CD4-positive, alpha-beta T cell (primary cell): ENCODE measurements around the gene KIF11. TPM values are rescaled to one million over a fixed set of nuclear protein-coding genes. Genes with fewer than 3 reads are reported as not detected.
"Not testable (repeated sequence)": the region's sequence is repeated elsewhere in the genome, so short reads cannot be mapped to it uniquely, and the experiment has no call there.

Experiments
- ATAC-seq: fragments of 200-7000 bp; cut with Tn5 transposase; one replicate; pipeline ENCODE4 v1.10.0; 2022; ENCODE audit warnings: mild to moderate bottlenecking; ENCODE audit not compliant: poor library complexity
- CTCF ChIA-PET: fragments of 350-600 bp; sonication (Branson Sonifier 250); formaldehyde crosslinking; loops from one replicate; lab custom pipeline; 2021; ENCODE audit warnings: antibody characterized with exemption, inconsistent platforms; lab: Charles Lee
- POLR2A ChIA-PET: fragments of 350-600 bp; sonication (Branson Sonifier 250); formaldehyde crosslinking; loops from one replicate; lab custom pipeline; 2021; ENCODE audit warnings: antibody characterized with exemption, inconsistent platforms; lab: Charles Lee
- DNase-seq, 14 experiments: peaks; one replicate each; pipeline ENCODE4 v3.0.0-alpha.2; 2013 to 2020; ENCODE audit warnings: mixed read lengths in 2 of 14
- H3K27ac ChIP-seq, 2 donors: one replicate each; pipeline versions ENCODE4 v1.5.1 to v1.7.0; 2013; ENCODE audit warnings: low read length in 2 of 2, low read depth in 1 of 2, mild to moderate bottlenecking in 1 of 2
- H3K27me3 ChIP-seq, 2 experiments: 1 replicate in 1 of 2; 2 replicates in 1 of 2; pipeline versions ENCODE4 v1.6.1 to v1.7.0; 2013; ENCODE audit warnings: low read length in 2 of 2, control low read depth in 1 of 2, mild to moderate bottlenecking in 1 of 2, moderate library complexity in 1 of 2; ENCODE audit not compliant: insufficient read depth in 2 of 2, control insufficient read depth in 1 of 2
- H3K36me3 ChIP-seq: one replicate; pipeline ENCODE4 v1.6.1; 2013; ENCODE audit warnings: low read length, control low read depth; ENCODE audit not compliant: insufficient read depth
- H3K4me1 ChIP-seq: one replicate; pipeline ENCODE4 v1.6.1; 2013; ENCODE audit warnings: low read length, control low read depth; ENCODE audit not compliant: insufficient read depth
- H3K4me3 ChIP-seq: one replicate; pipeline ENCODE4 v1.5.1; 2013; ENCODE audit warnings: mild to moderate bottlenecking, low read length, moderate library complexity
- H3K9me3 ChIP-seq, 2 experiments: 1 replicate in 1 of 2; 2 replicates in 1 of 2; pipeline versions ENCODE4 v1.6.1 to v1.7.0; 2013; ENCODE audit warnings: low read length in 2 of 2, mild to moderate bottlenecking in 2 of 2, control low read depth in 1 of 2, moderate library complexity in 1 of 2; ENCODE audit not compliant: control insufficient read depth in 1 of 2, insufficient read depth in 1 of 2
- H3K27ac Mint-ChIP-seq: one replicate; pipeline ENCODE4 v1.8.0; 2020; ENCODE audit warnings: mixed read lengths
- H3K27me3 Mint-ChIP-seq: one replicate; pipeline ENCODE4 v1.8.0; 2021; ENCODE audit warnings: mixed read lengths
- H3K36me3 Mint-ChIP-seq: one replicate; pipeline ENCODE4 v1.8.0; 2021; ENCODE audit warnings: low read depth, mixed read lengths
- H3K4me1 Mint-ChIP-seq: one replicate; pipeline ENCODE4 v1.8.0; 2021; ENCODE audit warnings: low read depth, mixed read lengths
- H3K4me3 Mint-ChIP-seq: one replicate; pipeline ENCODE4 v1.8.0; 2020; ENCODE audit warnings: mild to moderate bottlenecking, mixed read lengths
- H3K9me3 Mint-ChIP-seq: one replicate; pipeline ENCODE4 v1.8.0; 2020; ENCODE audit warnings: mixed read lengths
- intact Hi-C, 2 experiments: fragments of 100-400 bp; cut with DNase I in 1 of 2; cut with micrococcal nuclease in 1 of 2; formaldehyde crosslinking; loops; one replicate each; pipeline versions ENCODE4 v1.15.1 to v1.9.0; 2023 to 2025; cut with DNase I, micrococcal nuclease
- total RNA-seq, 174 experiments: library from RNA in 2 of 174; stranded (reverse) in 2 of 174; gene quantifications; one replicate each; pipeline ENCODE4 v1.2.3 and lab custom pipeline; 2021 to 2026
- TF ChIP-seq, protein P1 (sequence below): fragments of 200-600 bp; IDR thresholded peaks from one replicate; pipeline ENCODE4 v1.8.0; 2022; ENCODE audit warnings: antibody characterized with exemption, mild to moderate bottlenecking

Gene KIF11
- total RNA-seq, 2 experiments from 2014 or later: 0.38 to 0.47 TPM

DNA sequence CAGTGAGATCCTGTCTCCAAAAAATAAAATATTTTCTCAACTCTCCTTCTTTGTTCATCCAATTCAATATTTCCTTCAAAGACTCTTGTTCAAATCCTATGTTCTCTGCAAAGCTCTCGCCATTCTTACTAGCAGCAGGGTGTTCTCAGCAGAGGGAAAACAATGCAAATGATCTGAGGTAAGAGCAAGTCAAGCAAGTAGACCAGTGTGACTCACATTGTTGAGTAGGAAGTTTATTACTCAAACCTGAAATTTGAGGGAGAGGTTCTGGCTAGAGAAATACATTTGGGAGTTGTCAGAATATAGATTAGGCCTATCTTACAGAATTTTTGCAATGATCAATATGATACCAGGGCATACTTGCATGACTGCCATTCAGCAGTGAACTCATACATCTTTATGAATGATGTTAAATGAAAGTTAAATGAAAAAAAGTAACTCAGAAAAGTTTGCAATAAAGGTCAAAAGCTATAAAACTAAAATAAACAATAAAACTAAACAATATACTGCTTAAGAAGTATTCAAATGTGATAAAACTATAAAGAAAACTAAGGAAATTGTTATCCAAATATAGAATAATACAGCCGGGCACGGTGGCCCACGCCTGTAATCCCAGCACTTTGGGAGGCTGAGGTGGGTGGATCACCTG, 24.9 kb upstream of the KIF11 start:
- POLR2A ChIA-PET: no interaction called here
- no peak for ATAC-seq

DNA sequence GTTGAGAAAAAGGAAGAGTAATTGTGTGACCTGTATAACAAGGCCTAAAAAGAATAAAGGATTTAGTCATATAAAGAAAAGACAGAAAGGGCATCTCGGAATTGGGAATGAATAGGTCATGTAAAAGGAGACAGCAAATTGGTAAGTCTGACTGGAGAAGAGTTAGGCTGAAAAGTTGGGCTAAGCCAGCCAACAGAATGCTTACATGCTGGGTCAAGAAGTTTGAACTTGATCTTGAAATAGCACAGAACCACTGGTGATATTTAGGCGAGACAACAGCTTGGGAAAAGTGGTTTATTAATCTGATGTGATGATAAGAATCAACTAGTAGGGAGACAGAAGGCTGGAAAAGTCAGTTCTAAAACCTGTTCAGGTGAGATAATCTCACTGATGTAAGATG, 23.9 kb upstream of the KIF11 start:
- ATAC-seq (no peak), DNase-seq (no peak)
- Mint-ChIP-seq H3K36me3 (peaks cover 20% of the 10 kb centered on the region), H3K27me3 (no peaks in the 10 kb centered on the region), H3K27ac (no peak overlapping the region), H3K4me1 (peaks cover 61% of the 10 kb centered on the region), H3K9me3 (no peaks in the 10 kb centered on the region), H3K4me3 (no peak overlapping the region)
- H3K36me3 ChIP-seq: no peaks in the 10 kb centered on the region
- ChIA-PET POLR2A (no interaction called here), CTCF (no interaction called here)
- H3K4me3 ChIP-seq: no peak overlapping the region
- H3K9me3 ChIP-seq: no peaks in the 10 kb centered on the region
- intact Hi-C loops: no loop called here
- peaks cover 19% of the 10 kb centered on the region for H3K4me1 ChIP-seq
- no peak overlapping the region for H3K27ac ChIP-seq
- no peaks in the 10 kb centered on the region for H3K27me3 ChIP-seq
- TF ChIP-seq, protein P1, sequence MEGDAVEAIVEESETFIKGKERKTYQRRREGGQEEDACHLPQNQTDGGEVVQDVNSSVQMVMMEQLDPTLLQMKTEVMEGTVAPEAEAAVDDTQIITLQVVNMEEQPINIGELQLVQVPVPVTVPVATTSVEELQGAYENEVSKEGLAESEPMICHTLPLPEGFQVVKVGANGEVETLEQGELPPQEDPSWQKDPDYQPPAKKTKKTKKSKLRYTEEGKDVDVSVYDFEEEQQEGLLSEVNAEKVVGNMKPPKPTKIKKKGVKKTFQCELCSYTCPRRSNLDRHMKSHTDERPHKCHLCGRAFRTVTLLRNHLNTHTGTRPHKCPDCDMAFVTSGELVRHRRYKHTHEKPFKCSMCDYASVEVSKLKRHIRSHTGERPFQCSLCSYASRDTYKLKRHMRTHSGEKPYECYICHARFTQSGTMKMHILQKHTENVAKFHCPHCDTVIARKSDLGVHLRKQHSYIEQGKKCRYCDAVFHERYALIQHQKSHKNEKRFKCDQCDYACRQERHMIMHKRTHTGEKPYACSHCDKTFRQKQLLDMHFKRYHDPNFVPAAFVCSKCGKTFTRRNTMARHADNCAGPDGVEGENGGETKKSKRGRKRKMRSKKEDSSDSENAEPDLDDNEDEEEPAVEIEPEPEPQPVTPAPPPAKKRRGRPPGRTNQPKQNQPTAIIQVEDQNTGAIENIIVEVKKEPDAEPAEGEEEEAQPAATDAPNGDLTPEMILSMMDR: no peak

More for the DNA sequence above, 24.9 kb upstream of the KIF11 start:
- H3K9me3 Mint-ChIP-seq: no peaks in the 10 kb centered on the region
- CTCF ChIA-PET: no interaction called here
- peaks cover 65% of the 10 kb centered on the region for H3K4me1 Mint-ChIP-seq
- H3K27ac Mint-ChIP-seq: no peak overlapping the region
- peaks cover 25% of the 10 kb centered on the region for H3K36me3 Mint-ChIP-seq
- H3K27me3 ChIP-seq: no peaks in the 10 kb centered on the region
- H3K4me1 ChIP-seq: peaks cover 16% of the 10 kb centered on the region
- TF ChIP-seq, protein P1: no peak
- H3K36me3 ChIP-seq: no peaks in the 10 kb centered on the region
- no peaks in the 10 kb centered on the region for H3K9me3 ChIP-seq
- DNase-seq: no peak
- H3K27me3 Mint-ChIP-seq: no peaks in the 10 kb centered on the region
- H3K4me3 ChIP-seq: no peak overlapping the region
- intact Hi-C loops: no loop called here
- H3K4me3 Mint-ChIP-seq: no peak overlapping the region
- no peak overlapping the region for H3K27ac ChIP-seq

DNA sequence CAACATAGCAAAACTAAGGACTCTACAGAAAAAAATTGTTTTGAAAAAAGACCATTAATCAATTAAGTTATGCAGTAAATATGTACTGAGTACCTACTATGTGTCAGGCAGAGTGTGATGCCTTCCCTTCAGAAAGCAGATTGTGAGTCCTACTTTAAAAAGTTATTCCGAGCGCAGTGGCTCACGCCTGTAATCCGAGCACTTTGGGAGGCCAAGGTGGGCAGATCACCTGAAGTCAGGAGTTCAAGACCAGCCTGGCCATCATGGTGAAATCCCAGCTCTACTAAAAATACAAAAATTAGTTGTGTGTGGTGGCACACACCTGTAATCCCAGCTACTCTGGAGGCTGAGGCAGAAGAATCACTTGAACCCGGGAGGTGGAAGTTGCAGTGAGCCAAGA, 23.3 kb upstream of the KIF11 start:
- H3K4me3 ChIP-seq, H3K9me3 ChIP-seq, DNase-seq, H3K4me3 Mint-ChIP-seq, ATAC-seq, CTCF ChIA-PET, H3K27me3 ChIP-seq, H3K27ac Mint-ChIP-seq, H3K9me3 Mint-ChIP-seq, H3K36me3 ChIP-seq, POLR2A ChIA-PET, H3K27me3 Mint-ChIP-seq, H3K27ac ChIP-seq: not testable (repeated sequence)
- H3K4me1 ChIP-seq: peaks cover 19% of the 10 kb centered on the region
- Mint-ChIP-seq H3K36me3 (peaks cover 19% of the 10 kb centered on the region), H3K4me1 (peaks cover 64% of the 10 kb centered on the region)
- intact Hi-C loops: loop anchor here in 1 of 2 experiments (5.0 to 10.0 kb wide), 3 partner anchors 277 to 775 kb away; partner anchors contain the start of genes BTAF1, CPEB3, MARCHF5 and TNKS2
